Mesenchymal stem cell (in vitro differentiated cells and primary cell): ENCODE results near the gene RAD51B.

Experiments
- DNase-seq: peaks from one replicate; pipeline ENCODE4 v3.0.0-alpha.2; 2013
- H2AFZ ChIP-seq: one replicate; pipeline ENCODE4 v1.6.1; 2013; ENCODE audit warnings: low read depth, mild to moderate bottlenecking, control low read depth, inconsistent platforms, low read length, moderate library complexity
- H2AK5ac ChIP-seq: 2 replicates; pipeline ENCODE4 v1.6.1; 2013; ENCODE audit warnings: low read length, moderate library complexity, mild to moderate bottlenecking, inconsistent platforms; ENCODE audit not compliant: severe bottlenecking
- H2BK120ac ChIP-seq: one replicate; pipeline ENCODE4 v1.6.1; 2013; ENCODE audit warnings: low read depth, mild to moderate bottlenecking, inconsistent platforms, low read length, moderate library complexity
- H2BK12ac ChIP-seq, 2 experiments: one replicate each; pipeline ENCODE4 v1.6.1; 2013; ENCODE audit warnings: inconsistent platforms in 2 of 2, low read length in 2 of 2, mild to moderate bottlenecking in 2 of 2, moderate library complexity in 2 of 2, control low read depth in 1 of 2
- H2BK15ac ChIP-seq: one replicate; pipeline ENCODE4 v1.6.1; 2013; ENCODE audit warnings: mild to moderate bottlenecking, low read depth, inconsistent platforms; ENCODE audit not compliant: poor library complexity, severe bottlenecking
- H2BK5ac ChIP-seq: 2 replicates; pipeline ENCODE4 v1.6.1; 2013; ENCODE audit warnings: low read depth, mild to moderate bottlenecking, low read length, control low read depth, inconsistent platforms; ENCODE audit not compliant: poor library complexity, severe bottlenecking
- H3K14ac ChIP-seq, 2 experiments: one replicate each; pipeline ENCODE4 v1.6.1; 2013; ENCODE audit warnings: inconsistent platforms in 2 of 2, low read length in 2 of 2, control low read depth in 1 of 2, mild to moderate bottlenecking in 1 of 2, moderate library complexity in 1 of 2
- H3K18ac ChIP-seq, 2 experiments: one replicate each; pipeline ENCODE4 v1.6.1; 2013; ENCODE audit warnings: inconsistent platforms in 2 of 2, low read length in 2 of 2, control low read depth in 1 of 2, low read depth in 1 of 2, mild to moderate bottlenecking in 1 of 2
- H3K23ac ChIP-seq, 2 experiments: one replicate each; pipeline ENCODE4 v1.6.1; 2013; ENCODE audit warnings: inconsistent platforms in 2 of 2, low read length in 2 of 2, mild to moderate bottlenecking in 2 of 2, moderate library complexity in 2 of 2, control low read depth in 1 of 2
- H3K27ac ChIP-seq: 2 replicates; pipeline ENCODE4 v1.5.1; 2013; ENCODE audit warnings: mild to moderate bottlenecking, moderate library complexity, low read length, control low read depth, inconsistent platforms; ENCODE audit not compliant: poor library complexity, severe bottlenecking
- H3K27me3 ChIP-seq, 2 experiments: 2 replicates each; pipeline versions ENCODE4 v1.6.1 to v1.7.0; 2013; ENCODE audit warnings: low read length in 2 of 2, mild to moderate bottlenecking in 2 of 2, moderate library complexity in 2 of 2, control low read depth in 1 of 2, inconsistent platforms in 1 of 2; ENCODE audit not compliant: control insufficient read depth in 1 of 2, insufficient read depth in 1 of 2
- H3K36me3 ChIP-seq, 2 experiments: 2 replicates each; pipeline versions ENCODE4 v1.6.1 to v1.7.0; 2013; ENCODE audit warnings: low read length in 2 of 2, control low read depth in 1 of 2, inconsistent platforms in 1 of 2, low read depth in 1 of 2, mild to moderate bottlenecking in 1 of 2; ENCODE audit not compliant: insufficient read depth in 2 of 2, control insufficient read depth in 1 of 2
- H3K4ac ChIP-seq, 2 experiments: one replicate each; pipeline ENCODE4 v1.6.1; 2013; ENCODE audit warnings: inconsistent platforms in 2 of 2, low read length in 2 of 2, mild to moderate bottlenecking in 2 of 2, moderate library complexity in 2 of 2, control low read depth in 1 of 2, low read depth in 1 of 2
- H3K4me1 ChIP-seq: 2 replicates; pipeline ENCODE4 v1.6.1; 2013; ENCODE audit warnings: low read depth, low read length, control low read depth; ENCODE audit not compliant: control insufficient read depth, insufficient read depth
- H3K4me2 ChIP-seq: 2 replicates; pipeline ENCODE4 v1.6.1; 2013; ENCODE audit warnings: low read length, mild to moderate bottlenecking, inconsistent platforms; ENCODE audit not compliant: poor library complexity, severe bottlenecking
- H3K4me3 ChIP-seq, 2 experiments: 2 replicates each; pipeline versions ENCODE4 v1.5.1 to v1.7.0; 2013; ENCODE audit warnings: low read length in 2 of 2, mild to moderate bottlenecking in 2 of 2, control low read depth in 1 of 2, low read depth in 1 of 2; ENCODE audit not compliant: insufficient read depth in 1 of 2
- H3K79me1 ChIP-seq: replicated peaks from 2 replicates; pipeline ENCODE4 v1.6.1; 2013; ENCODE audit warnings: mild to moderate bottlenecking, control low read depth, low read length, inconsistent platforms; ENCODE audit not compliant: poor library complexity, severe bottlenecking
- H3K9ac ChIP-seq: 2 replicates; pipeline ENCODE4 v1.7.0; 2013; ENCODE audit warnings: mild to moderate bottlenecking, low read length, moderate library complexity
- H3K9me3 ChIP-seq: 2 replicates; pipeline ENCODE4 v1.7.0; 2013; ENCODE audit warnings: mild to moderate bottlenecking, low read length; ENCODE audit not compliant: control insufficient read depth
- H4K8ac ChIP-seq: one replicate; pipeline ENCODE4 v1.6.1; 2013; ENCODE audit warnings: inconsistent platforms, mild to moderate bottlenecking, low read length, moderate library complexity
- H4K91ac ChIP-seq: one replicate; pipeline ENCODE4 v1.6.1; 2013; ENCODE audit warnings: mild to moderate bottlenecking, low read length, inconsistent platforms
- WGBS: methylation state at CpG from one replicate; pipeline ENCODE4 v1.1.7; 2013; ENCODE audit warnings: mixed read lengths; 5-methylcytosine and 5-hydroxymethylcytosine counted together

The RAD51B gene

GRCh38 chr14:68705741-68706283 lies 886.2 kb downstream of the RAD51B start:
- WGBS, result 93% methylated on average over 10 of the region's 10 CpGs
- H4K91ac ChIP-seq, result peak overlapping the region; percentile 62
- H3K9ac ChIP-seq, result no peak overlapping the region
- peak overlapping the region in 1 of 2 experiments; percentile 76 for H3K18ac ChIP-seq
- peak overlapping the region in 1 of 2 experiments; percentile 9 for H3K14ac ChIP-seq
- H2BK120ac ChIP-seq, result no peak overlapping the region
- H3K4ac ChIP-seq, result peak overlapping the region; percentile 57 to 85
- no peaks in the 10 kb centered on the region for H3K79me1 ChIP-seq
- H2AK5ac ChIP-seq, result peak overlapping the region; percentile 37
- no peak overlapping the region for H3K4me2 ChIP-seq
- H2BK12ac ChIP-seq, result peak overlapping the region; percentile 71 to 73
- no peak overlapping the region for H3K27ac ChIP-seq
- H3K36me3 ChIP-seq, result no peaks in the 10 kb centered on the region
- H3K4me3 ChIP-seq, result no peak overlapping the region
- H2BK5ac ChIP-seq, result no peak overlapping the region
- no peaks in the 10 kb centered on the region for H3K9me3 ChIP-seq
- no peaks in the 10 kb centered on the region for H3K27me3 ChIP-seq
- H4K8ac ChIP-seq, result peak overlapping the region; percentile 40
- no peak overlapping the region for H3K23ac ChIP-seq
- no peak for DNase-seq
- H3K4me1 ChIP-seq, result peaks cover 20% of the 10 kb centered on the region
- peak overlapping the region; percentile 32 for H2BK15ac ChIP-seq
- no peak overlapping the region for H2AFZ ChIP-seq

GRCh38 chr14:68707482-68707881 lies 887.9 kb downstream of the RAD51B start:
- H3K36me3 ChIP-seq, result no peaks in the 10 kb centered on the region
- H3K27me3 ChIP-seq, result no peaks in the 10 kb centered on the region
- no peaks in the 10 kb centered on the region for H3K79me1 ChIP-seq
- no peak overlapping the region for H3K4me3 ChIP-seq
- no peak overlapping the region for H3K4ac ChIP-seq
- H2BK15ac ChIP-seq, result no peak overlapping the region
- H3K9ac ChIP-seq, result peak overlapping the region; percentile 2
- H3K27ac ChIP-seq, result no peak overlapping the region
- no peak overlapping the region for H2BK120ac ChIP-seq
- no peak overlapping the region for H4K91ac ChIP-seq
- no peak overlapping the region for H3K14ac ChIP-seq
- WGBS, result 91% methylated on average over 4 of the region's 4 CpGs
- DNase-seq, result no peak
- H2BK12ac ChIP-seq, result no peak overlapping the region
- H3K4me1 ChIP-seq, result peaks cover 20% of the 10 kb centered on the region
- H2AK5ac ChIP-seq, result no peak overlapping the region
- no peak overlapping the region for H3K4me2 ChIP-seq
- H4K8ac ChIP-seq, result no peak overlapping the region
- no peak overlapping the region for H2AFZ ChIP-seq
- no peak overlapping the region for H3K18ac ChIP-seq
- no peak overlapping the region for H2BK5ac ChIP-seq
- H3K9me3 ChIP-seq, result no peaks in the 10 kb centered on the region
- H3K23ac ChIP-seq, result no peak overlapping the region

- no peaks in the 10 kb centered on the region for H3K27me3 ChIP-seq
- DNase-seq, result no peak
- H2AFZ ChIP-seq, result no peak overlapping the region
- WGBS, result 80% methylated on average over 5 of the region's 5 CpGs
- no peak overlapping the region for H3K4me2 ChIP-seq
- H2AK5ac ChIP-seq, result peak overlapping the region; percentile 36
- peak overlapping the region in 1 of 2 experiments; percentile 63 for H2BK12ac ChIP-seq
- H4K8ac ChIP-seq, result no peak overlapping the region
- no peak overlapping the region for H3K18ac ChIP-seq
- no peak overlapping the region for H3K23ac ChIP-seq
- no peaks in the 10 kb centered on the region for H3K36me3 ChIP-seq
- H4K91ac ChIP-seq, result no peak overlapping the region
- no peaks in the 10 kb centered on the region for H3K79me1 ChIP-seq
- H3K4me3 ChIP-seq, result peak overlapping the region in 1 of 2 experiments; percentile 10
- H3K9ac ChIP-seq, result no peak overlapping the region
- no peak overlapping the region for H3K14ac ChIP-seq
- no peak overlapping the region for H2BK5ac ChIP-seq
- H2BK120ac ChIP-seq, result no peak overlapping the region
- no peak overlapping the region for H3K4ac ChIP-seq
- H3K27ac ChIP-seq, result no peak overlapping the region
- H3K9me3 ChIP-seq, result no peaks in the 10 kb centered on the region
- H3K4me1 ChIP-seq, result peaks cover 14% of the 10 kb centered on the region
- peak overlapping the region; percentile 70 for H2BK15ac ChIP-seq
Measured at GRCh38 chr14:68708343-68708742, 888.8 kb downstream of the RAD51B start.

- Histone ChIP-seq H2AK5ac (no peak overlapping the region), H2BK5ac (no peak overlapping the region), H3K4ac (no peak overlapping the region), H3K4me2 (no peak overlapping the region), H3K9me3 (no peaks in the 10 kb centered on the region), H3K18ac (no peak overlapping the region), H3K27ac (no peak overlapping the region), H2AFZ (no peak overlapping the region), H3K4me1 (peaks cover 16% of the 10 kb centered on the region), H2BK15ac (no peak overlapping the region), H4K91ac (no peak overlapping the region), H4K8ac (no peak overlapping the region), H3K14ac (no peak overlapping the region), H3K27me3 (no peaks in the 10 kb centered on the region), H3K36me3 (no peaks in the 10 kb centered on the region), H3K9ac (no peak overlapping the region), H2BK120ac (no peak overlapping the region), H3K4me3 (no peak overlapping the region), H3K23ac (no peak overlapping the region), H3K79me1 (no peaks in the 10 kb centered on the region), H2BK12ac (no peak overlapping the region)
- WGBS, result 100% methylated on average over 1 of the region's 2 CpGs
- DNase-seq, result no peak
Measured at GRCh38 chr14:68709007-68709406, 889.4 kb downstream of the RAD51B start.
